Measurements from ENCODE around the gene OPN1MW. TPM values are rescaled to one million over a fixed set of nuclear protein-coding genes. Genes with fewer than 3 reads are reported as not detected.

OPN1MW gene
- polyA plus RNA-seq, 3 donors = not detected

DNA sequence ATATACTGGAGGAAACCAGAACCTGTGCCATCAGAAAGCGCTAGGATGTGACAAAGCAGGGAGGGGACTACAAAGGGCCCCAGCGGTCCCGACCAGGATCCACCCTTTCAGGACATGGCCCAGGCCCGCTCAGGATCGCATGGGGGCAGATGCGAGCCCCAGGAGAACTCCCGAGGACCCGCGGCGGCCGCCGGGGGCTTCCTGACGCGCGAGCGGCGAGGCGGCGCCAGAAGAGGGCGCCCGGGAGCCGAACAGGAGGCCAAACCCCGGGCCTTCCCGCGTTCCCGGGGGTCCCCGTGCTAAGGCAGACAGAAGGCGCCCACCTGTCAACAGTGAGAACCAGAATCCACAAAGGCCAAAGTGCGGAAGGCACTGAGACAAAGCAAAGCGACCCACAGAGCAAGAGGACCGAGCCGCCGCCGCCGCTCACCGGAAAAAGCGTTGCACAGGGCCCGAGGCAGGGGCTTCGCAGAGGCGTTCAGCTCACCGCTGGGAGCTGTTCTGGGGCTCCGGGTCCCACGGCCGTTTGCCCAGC lies 45.7 kb upstream of the OPN1MW start:
- Histone ChIP-seq H3K9ac (ENCODE audit: insufficient read depth, low read length, poor library complexity, severe bottlenecking) (peak overlapping the region; percentile 49), H3K27ac (ENCODE audit: low read depth in 1 of 2, low read length in 2 of 2) (peak overlapping the region in 1 of 2 donors; percentile 63), H3K9me3 (replicated peaks in 1 of 2; ENCODE audit: control insufficient read depth in 1 of 2, insufficient read depth in 1 of 2, low read length in 2 of 2) (no peaks in the 10 kb centered on the region), H4K20me1 (ENCODE audit: insufficient read depth, low read length) (no peaks in the 10 kb centered on the region), H2AFZ (ENCODE audit: insufficient read depth, low read depth, low read length, poor library complexity, severe bottlenecking) (peak overlapping the region; percentile 68), H3K4me3 (replicated peaks in 1 of 3; ENCODE audit: low read depth in 2 of 3, low read length in 3 of 3) (peak overlapping the region in 2 of 3 experiments; percentile 10 to 29), H3K27me3 (ENCODE audit: control insufficient read depth in 2 of 2, insufficient read depth in 2 of 2, low read length in 2 of 2) (peaks cover 0 to 12% of the 10 kb centered on the region in 2 donors), H3K4me2 (replicated peaks; ENCODE audit: extremely low read depth, low read length, poor library complexity, severe bottlenecking) (peak overlapping the region; percentile 24), H3K79me2 (ENCODE audit: insufficient read depth, low read length) (no peaks in the 10 kb centered on the region), H3K36me3 (replicated peaks in 1 of 2; ENCODE audit: control insufficient read depth in 1 of 2, insufficient read depth in 2 of 2, low read length in 2 of 2) (no peaks in the 10 kb centered on the region), H3K4me1 (ENCODE audit: control insufficient read depth in 1 of 2, insufficient read depth in 2 of 2, low read length in 2 of 2) (peaks cover 9 to 10% of the 10 kb centered on the region in 2 donors)
- intact Hi-C loops (cut with micrococcal nuclease) = no loop called here
- TF ChIP-seq, protein P1, sequence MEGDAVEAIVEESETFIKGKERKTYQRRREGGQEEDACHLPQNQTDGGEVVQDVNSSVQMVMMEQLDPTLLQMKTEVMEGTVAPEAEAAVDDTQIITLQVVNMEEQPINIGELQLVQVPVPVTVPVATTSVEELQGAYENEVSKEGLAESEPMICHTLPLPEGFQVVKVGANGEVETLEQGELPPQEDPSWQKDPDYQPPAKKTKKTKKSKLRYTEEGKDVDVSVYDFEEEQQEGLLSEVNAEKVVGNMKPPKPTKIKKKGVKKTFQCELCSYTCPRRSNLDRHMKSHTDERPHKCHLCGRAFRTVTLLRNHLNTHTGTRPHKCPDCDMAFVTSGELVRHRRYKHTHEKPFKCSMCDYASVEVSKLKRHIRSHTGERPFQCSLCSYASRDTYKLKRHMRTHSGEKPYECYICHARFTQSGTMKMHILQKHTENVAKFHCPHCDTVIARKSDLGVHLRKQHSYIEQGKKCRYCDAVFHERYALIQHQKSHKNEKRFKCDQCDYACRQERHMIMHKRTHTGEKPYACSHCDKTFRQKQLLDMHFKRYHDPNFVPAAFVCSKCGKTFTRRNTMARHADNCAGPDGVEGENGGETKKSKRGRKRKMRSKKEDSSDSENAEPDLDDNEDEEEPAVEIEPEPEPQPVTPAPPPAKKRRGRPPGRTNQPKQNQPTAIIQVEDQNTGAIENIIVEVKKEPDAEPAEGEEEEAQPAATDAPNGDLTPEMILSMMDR (IDR thresholded peaks at IDR 0.05) = peak; percentile 76
- peaks cover 5 to 40% (median 6%) of the 10 kb centered on the region in 3 donors for H3K27me3 Mint-ChIP-seq (ENCODE audit: low read depth in 3 of 3)
- peak overlapping the region; percentile 64 to 93 for H3K4me3 Mint-ChIP-seq
- peaks cover 0 to 2% of the 10 kb centered on the region in 2 donors for H3K36me3 Mint-ChIP-seq
- H3K4me1 Mint-ChIP-seq = peaks cover 22% of the 10 kb centered on the region
- DNase-seq = peak; percentile 65 to 68 (median 66)
- H3K27ac Mint-ChIP-seq = peak overlapping the region; percentile 82 to 93 (median 92)
- peaks cover 0 to 3% (median 1%) of the 10 kb centered on the region in 7 donors for H3K9me3 Mint-ChIP-seq
- WGBS (ENCODE audit: insufficient coverage) = 0% methylated on average over 10 of the region's 44 CpGs

DNA sequence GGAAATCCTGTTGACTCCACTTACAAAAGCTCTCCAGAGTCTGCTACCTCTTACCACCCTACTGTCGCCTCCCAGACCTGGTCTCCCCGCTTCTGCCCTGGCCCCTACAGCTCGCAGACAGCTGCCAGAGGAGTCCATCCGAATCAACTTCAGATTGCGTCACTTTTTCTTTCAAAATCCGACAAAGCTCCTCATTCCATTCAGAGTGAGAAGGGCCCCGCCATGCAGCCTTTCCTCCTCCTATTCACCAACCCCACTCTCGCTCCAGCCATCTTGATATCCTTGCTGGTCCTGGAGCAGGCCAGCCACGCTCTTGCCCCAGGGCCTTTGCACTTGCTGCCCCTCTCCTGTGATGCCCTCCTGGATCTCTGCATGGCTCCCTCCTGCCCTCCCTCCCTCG lies 43.5 kb upstream of the OPN1MW start:
- Histone ChIP-seq H3K4me3 (replicated peaks in 1 of 3; ENCODE audit: low read depth in 2 of 3, low read length in 3 of 3) (no peak overlapping the region), H3K9me3 (replicated peaks in 1 of 2; ENCODE audit: control insufficient read depth in 1 of 2, insufficient read depth in 1 of 2, low read length in 2 of 2) (no peaks in the 10 kb centered on the region), H3K27me3 (ENCODE audit: control insufficient read depth in 2 of 2, insufficient read depth in 2 of 2, low read length in 2 of 2) (peaks cover 0 to 14% of the 10 kb centered on the region in 2 donors), H3K27ac (ENCODE audit: low read depth in 1 of 2, low read length in 2 of 2) (no peak overlapping the region), H3K36me3 (replicated peaks in 1 of 2; ENCODE audit: control insufficient read depth in 1 of 2, insufficient read depth in 2 of 2, low read length in 2 of 2) (no peaks in the 10 kb centered on the region), H3K4me2 (replicated peaks; ENCODE audit: extremely low read depth, low read length, poor library complexity, severe bottlenecking) (no peak overlapping the region), H2AFZ (ENCODE audit: insufficient read depth, low read depth, low read length, poor library complexity, severe bottlenecking) (no peak overlapping the region), H3K79me2 (ENCODE audit: insufficient read depth, low read length) (no peaks in the 10 kb centered on the region), H4K20me1 (ENCODE audit: insufficient read depth, low read length) (no peaks in the 10 kb centered on the region), H3K9ac (ENCODE audit: insufficient read depth, low read length, poor library complexity, severe bottlenecking) (no peak overlapping the region), H3K4me1 (ENCODE audit: control insufficient read depth in 1 of 2, insufficient read depth in 2 of 2, low read length in 2 of 2) (peaks cover 9 to 10% of the 10 kb centered on the region in 2 donors)
- peaks cover 5 to 39% (median 6%) of the 10 kb centered on the region in 3 donors for H3K27me3 Mint-ChIP-seq (ENCODE audit: low read depth in 3 of 3)
- H3K4me1 Mint-ChIP-seq = peaks cover 22% of the 10 kb centered on the region
- H3K36me3 Mint-ChIP-seq = peaks cover 0 to 2% of the 10 kb centered on the region in 2 donors
- TF ChIP-seq, protein P1 (IDR thresholded peaks at IDR 0.05) = no peak
- 47% methylated on average over 7 of the region's 10 CpGs for WGBS (ENCODE audit: insufficient coverage)
- no peak overlapping the region for H3K4me3 Mint-ChIP-seq
- DNase-seq = peak in 2 of 3 donors; percentile 5 to 7
- peaks cover 0 to 4% (median 3%) of the 10 kb centered on the region in 7 donors for H3K9me3 Mint-ChIP-seq
- peak overlapping the region in 5 of 7 donors; percentile 7 to 86 (median 41) for H3K27ac Mint-ChIP-seq
- intact Hi-C loops (cut with micrococcal nuclease) = no loop called here
